Endothelial cell of umbilical vein (primary cell): ENCODE measurements around the gene HDAC9. TPM values are rescaled to one million over a fixed set of nuclear protein-coding genes. Genes with fewer than 3 reads are reported as not detected.

Experiments used
- BruUV-seq: library from RNA; stranded (reverse); fragments of 400-500 nt; replicated peaks from 2 replicates; lab custom pipeline; 2021; lab: Mats Ljungman, UMichigan
- CTCF ChIA-PET: fragments of 300-600, 350-600 bp; sonication (Branson Sonifier 250); formaldehyde crosslinking; loops from one replicate; lab custom pipeline; 2021; ENCODE audit warnings: antibody characterized with exemption, inconsistent platforms; lab: Charles Lee
- POLR2A ChIA-PET: fragments of 300-600, 350-600 bp; sonication (Branson Sonifier 250); formaldehyde crosslinking; loops from one replicate; lab custom pipeline; 2021; ENCODE audit warnings: antibody characterized with exemption, inconsistent platforms; lab: Charles Lee
- DNase-seq: peaks from one replicate; pipeline ENCODE4 v3.0.0-alpha.2; 2011; ENCODE audit warnings: low read depth, low spot score
- FAIRE-seq: peaks from 2 replicates; lab custom pipeline; 2011; peaks lifted over from hg19 to GRCh38; lab: Jason Lieb, UNC
- H2AFZ ChIP-seq: 2 replicates; pipeline ENCODE4 v1.6.0; 2012; ENCODE audit warnings: low read depth, low read length, control low read depth, inconsistent platforms
- H3K27ac ChIP-seq: 2 replicates; pipeline ENCODE4 v1.5.1; 2011; ENCODE audit warnings: low read depth, mild to moderate bottlenecking, control low read depth, low read length, moderate library complexity; ENCODE audit not compliant: insufficient read depth
- H3K27me3 ChIP-seq, 2 experiments: 2 replicates each; pipeline versions ENCODE4 v1.6.0 to v1.6.1; 2011; ENCODE audit warnings: low read length in 2 of 2, mixed read lengths in 1 of 2; ENCODE audit not compliant: control insufficient read depth in 2 of 2, insufficient read depth in 2 of 2
- H3K36me3 ChIP-seq, 2 experiments: 2 replicates in 1 of 2; 3 replicates in 1 of 2; pipeline ENCODE4 v1.5.1; 2011; ENCODE audit warnings: low read length in 2 of 2, mild to moderate bottlenecking in 1 of 2, moderate library complexity in 1 of 2; ENCODE audit not compliant: control insufficient read depth in 2 of 2, insufficient read depth in 2 of 2; ENCODE audit errors: extremely low read depth in 1 of 2
- H3K4me1 ChIP-seq: 3 replicates; pipeline ENCODE4 v1.5.1; 2011; ENCODE audit warnings: mild to moderate bottlenecking, low read length; ENCODE audit not compliant: control insufficient read depth, insufficient read depth; ENCODE audit errors: extremely low read depth
- H3K4me2 ChIP-seq: 2 replicates; pipeline ENCODE4 v1.6.1; 2011; ENCODE audit warnings: low read length, control low read depth, mixed read lengths; ENCODE audit not compliant: insufficient read depth
- H3K4me3 ChIP-seq, 3 experiments: fragments of 200-600 bp in 1 of 3; sonication (generic), shearing (Covaris generic) in 1 of 3; replicated peaks in 1 of 3; 2 replicates each; pipeline ENCODE4 v1.5.1; 2011 to 2016; ENCODE audit warnings: control low read depth in 3 of 3, low read length in 3 of 3, mild to moderate bottlenecking in 2 of 3, inconsistent platforms in 1 of 3, low read depth in 1 of 3, moderate library complexity in 1 of 3; ENCODE audit not compliant: insufficient read depth in 1 of 3
- H3K79me2 ChIP-seq: 2 replicates; pipeline ENCODE4 v1.6.0; 2012; ENCODE audit warnings: low read length, inconsistent platforms; ENCODE audit not compliant: control insufficient read depth, insufficient read depth
- H3K9ac ChIP-seq: replicated peaks from 2 replicates; pipeline ENCODE3; 2011; ENCODE audit warnings: low read length, control low read depth; ENCODE audit not compliant: insufficient read depth; ENCODE audit errors: extremely low read depth
- H3K9me1 ChIP-seq: replicated peaks from 3 replicates; pipeline ENCODE4 v1.6.0; 2011; ENCODE audit warnings: mild to moderate bottlenecking, low read length; ENCODE audit not compliant: control insufficient read depth, insufficient read depth; ENCODE audit errors: extremely low read depth
- H3K9me3 ChIP-seq: replicated peaks from 2 replicates; pipeline ENCODE4 v1.5.1; 2012; ENCODE audit warnings: low read length, inconsistent platforms; ENCODE audit not compliant: control insufficient read depth, insufficient read depth
- H4K20me1 ChIP-seq: replicated peaks from 2 replicates; pipeline ENCODE3; 2011; ENCODE audit warnings: mild to moderate bottlenecking, low read length; ENCODE audit not compliant: control insufficient read depth, insufficient read depth; ENCODE audit errors: extremely low read depth
- CTCF ChIP-seq, 2 donors: IDR thresholded peaks; 1 replicate in 1 of 2; 2 replicates in 1 of 2; pipeline ENCODE4 v1.5.1; 2011; ENCODE audit warnings: low read length in 2 of 2, mild to moderate bottlenecking in 2 of 2, moderate library complexity in 2 of 2, control low read depth in 1 of 2, inconsistent platforms in 1 of 2, low read depth in 1 of 2; ENCODE audit not compliant: insufficient read depth in 1 of 2; ENCODE audit errors: extremely low read depth in 1 of 2
- EZH2 ChIP-seq: IDR thresholded peaks from 2 replicates; pipeline ENCODE4 v1.6.1; 2012; ENCODE audit warnings: borderline replicate concordance, low read depth, mild to moderate bottlenecking, moderate library complexity, low read length, inconsistent platforms; ENCODE audit not compliant: severe bottlenecking
- FOS ChIP-seq: IDR thresholded peaks from 2 replicates; pipeline ENCODE4 v1.6.1; 2011; ENCODE audit warnings: mild to moderate bottlenecking, low read length, moderate library complexity, borderline replicate concordance; ENCODE audit not compliant: insufficient read depth
- GATA2 ChIP-seq: IDR thresholded peaks from 2 replicates; pipeline ENCODE4 v1.7.0; 2011; ENCODE audit warnings: low read depth, mild to moderate bottlenecking, moderate library complexity, mixed read lengths, low read length; ENCODE audit not compliant: insufficient read length, insufficient read depth
- JUN ChIP-seq: IDR thresholded peaks from 2 replicates; pipeline ENCODE4 v1.6.1; 2011; ENCODE audit warnings: borderline replicate concordance, low read depth; ENCODE audit not compliant: insufficient read length, insufficient read depth
- MAX ChIP-seq: IDR thresholded peaks from 2 replicates; pipeline ENCODE4 v1.6.1; 2011; ENCODE audit not compliant: insufficient read depth, insufficient read length
- MYC ChIP-seq: IDR thresholded peaks from one replicate; pipeline ENCODE4 v1.6.1; 2011; ENCODE audit warnings: mild to moderate bottlenecking, low read depth, low read length
- POLR2A ChIP-seq: IDR thresholded peaks from 2 replicates; pipeline ENCODE4 v1.6.1; 2012; ENCODE audit warnings: low read depth, mild to moderate bottlenecking, control low read depth, low read length
- POLR2AphosphoS5 ChIP-seq: IDR thresholded peaks from 2 replicates; pipeline ENCODE4 v1.6.1; 2012; ENCODE audit warnings: low read depth, mild to moderate bottlenecking, control low read depth, low read length, moderate library complexity; ENCODE audit not compliant: insufficient read depth
- dilution Hi-C: fragments of 300-500 bp; cut with MboI; formaldehyde crosslinking; loops from one replicate; pipeline ENCODE4 v1.15.0; 2019; ENCODE audit warnings: low sequenced_read_pairs; ENCODE audit not compliant: extremely low pct_ligation_motif_present
- intact Hi-C: fragments of 100-400 bp; cut with micrococcal nuclease; formaldehyde crosslinking; loops from one replicate; pipeline ENCODE4 v1.10.0; 2022
- polyA plus RNA-seq, 4 experiments: library from polyadenylated mRNA; depleted of rRNA in 3 of 4; stranded (reverse) in 3 of 4; unstranded in 1 of 4; fragments of >200 nt; gene quantifications; 2 replicates each; pipeline versions ENCODE4 v1.2.1 to v1.2.3, GENCODE V29; 2011 to 2012; ENCODE audit warnings: missing spikeins in 1 of 4
- total RNA-seq: library from RNA; stranded (reverse); gene quantifications from 2 replicates; pipeline ENCODE4 v1.2.3, GENCODE V29; 2021

HDAC9 gene
- total and polyA plus RNA-seq, 2 donors (not counting 3 experiments of a cell fraction or from before 2014, with no cell fraction given), result 1.8 to 11.6 TPM

- DNase-seq, result no peak
- no peaks in the 10 kb centered on the region for H4K20me1 ChIP-seq
- H3K4me1 ChIP-seq, result no peaks in the 10 kb centered on the region
- no peak for FAIRE-seq
- POLR2A ChIA-PET, result no interaction called here
- H3K79me2 ChIP-seq, result no peaks in the 10 kb centered on the region
- dilution Hi-C loops, result no loop called here
- intact Hi-C loops, result no loop called here
- no TSS peak for BruUV-seq
- no peak for TF ChIP-seq MYC
- no peak for TF ChIP-seq MAX
- TF ChIP-seq EZH2, result no peak
- TF ChIP-seq CTCF (IDR thresholded peaks at IDR 0.05; ENCODE audit: extremely low read depth in 1 of 2, insufficient read depth in 1 of 2, low read depth in 1 of 2, low read length in 2 of 2), result no peak
- TF ChIP-seq JUN, result no peak
- no peak for TF ChIP-seq GATA2
- no peak for TF ChIP-seq POLR2A
- no peak for TF ChIP-seq FOS
- TF ChIP-seq POLR2AphosphoS5, result no peak
- H3K9me3 ChIP-seq, result no peaks in the 10 kb centered on the region
- H3K4me2 ChIP-seq, result no peak overlapping the region
- H3K27ac ChIP-seq, result no peak overlapping the region
- H3K27me3 ChIP-seq, result no peaks in the 10 kb centered on the region
- no peaks in the 10 kb centered on the region for H3K36me3 ChIP-seq
- CTCF ChIA-PET, result no interaction called here
- no peaks in the 10 kb centered on the region for H3K9me1 ChIP-seq
- no peak overlapping the region for H3K9ac ChIP-seq
- no peak overlapping the region for H2AFZ ChIP-seq
- no peak overlapping the region for H3K4me3 ChIP-seq
Measured at GRCh38 chr7:18689551-18689950, 194.0 kb downstream of the HDAC9 start.
